LNCAP (cell line): ENCODE results near the gene CCL23.

Experiments
- TF ChIP-seq, protein P1 (sequence below): fragments of 450-650 bp; IDR thresholded peaks from 2 replicates; pipeline ENCODE4 v1.5.1; 2017; ENCODE audit warnings: mild to moderate bottlenecking

Gene CCL23

DNA sequence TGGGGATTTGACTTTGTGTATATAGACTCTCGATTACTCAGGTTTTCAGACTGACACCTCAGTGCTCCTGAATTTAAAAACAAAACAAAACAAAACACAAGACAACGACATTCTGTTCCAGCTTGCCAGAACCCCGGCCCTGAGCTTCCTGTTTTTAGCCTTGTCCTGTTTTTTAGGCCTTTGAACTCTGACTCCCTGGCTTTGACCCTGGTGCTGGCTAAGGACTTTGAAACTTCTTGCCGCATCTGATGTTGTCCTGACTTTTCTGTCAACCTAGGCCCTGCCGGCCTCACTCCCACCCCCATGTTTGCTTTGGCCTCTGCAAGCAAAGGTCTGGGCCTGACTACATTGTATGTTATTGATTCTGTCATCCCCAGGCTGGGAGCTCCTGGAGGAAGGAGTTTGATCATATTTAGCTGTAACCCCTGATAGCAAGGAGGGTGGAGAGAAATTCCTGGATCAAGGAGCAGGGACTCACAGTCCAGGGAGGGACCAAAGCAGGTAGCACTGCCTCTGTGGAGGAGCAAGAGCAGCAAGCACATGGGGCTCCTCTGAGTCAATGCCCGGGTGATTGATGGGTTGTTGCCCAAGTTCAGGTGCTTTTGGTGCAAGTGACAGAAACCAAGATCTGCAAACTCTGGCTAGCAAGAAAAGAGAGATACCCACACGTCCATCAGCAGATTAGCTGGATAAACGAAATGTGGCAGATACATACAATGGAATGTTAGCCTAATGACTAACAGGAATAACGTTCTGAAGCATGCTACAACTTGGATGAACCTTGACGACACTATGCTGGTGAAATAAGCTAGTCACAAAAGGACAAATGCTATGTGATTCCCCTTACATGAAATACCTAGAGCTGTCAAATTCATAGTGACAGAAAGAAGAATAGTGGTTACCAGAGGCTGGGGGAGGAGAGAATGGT, 44.2 kb downstream of the CCL23 start:
- TF ChIP-seq, protein P1, sequence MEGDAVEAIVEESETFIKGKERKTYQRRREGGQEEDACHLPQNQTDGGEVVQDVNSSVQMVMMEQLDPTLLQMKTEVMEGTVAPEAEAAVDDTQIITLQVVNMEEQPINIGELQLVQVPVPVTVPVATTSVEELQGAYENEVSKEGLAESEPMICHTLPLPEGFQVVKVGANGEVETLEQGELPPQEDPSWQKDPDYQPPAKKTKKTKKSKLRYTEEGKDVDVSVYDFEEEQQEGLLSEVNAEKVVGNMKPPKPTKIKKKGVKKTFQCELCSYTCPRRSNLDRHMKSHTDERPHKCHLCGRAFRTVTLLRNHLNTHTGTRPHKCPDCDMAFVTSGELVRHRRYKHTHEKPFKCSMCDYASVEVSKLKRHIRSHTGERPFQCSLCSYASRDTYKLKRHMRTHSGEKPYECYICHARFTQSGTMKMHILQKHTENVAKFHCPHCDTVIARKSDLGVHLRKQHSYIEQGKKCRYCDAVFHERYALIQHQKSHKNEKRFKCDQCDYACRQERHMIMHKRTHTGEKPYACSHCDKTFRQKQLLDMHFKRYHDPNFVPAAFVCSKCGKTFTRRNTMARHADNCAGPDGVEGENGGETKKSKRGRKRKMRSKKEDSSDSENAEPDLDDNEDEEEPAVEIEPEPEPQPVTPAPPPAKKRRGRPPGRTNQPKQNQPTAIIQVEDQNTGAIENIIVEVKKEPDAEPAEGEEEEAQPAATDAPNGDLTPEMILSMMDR: no peak

GRCh38 chr17:35972945-35973332, 44.8 kb downstream of the CCL23 start:
- TF ChIP-seq, protein P1: no peak

DNA sequence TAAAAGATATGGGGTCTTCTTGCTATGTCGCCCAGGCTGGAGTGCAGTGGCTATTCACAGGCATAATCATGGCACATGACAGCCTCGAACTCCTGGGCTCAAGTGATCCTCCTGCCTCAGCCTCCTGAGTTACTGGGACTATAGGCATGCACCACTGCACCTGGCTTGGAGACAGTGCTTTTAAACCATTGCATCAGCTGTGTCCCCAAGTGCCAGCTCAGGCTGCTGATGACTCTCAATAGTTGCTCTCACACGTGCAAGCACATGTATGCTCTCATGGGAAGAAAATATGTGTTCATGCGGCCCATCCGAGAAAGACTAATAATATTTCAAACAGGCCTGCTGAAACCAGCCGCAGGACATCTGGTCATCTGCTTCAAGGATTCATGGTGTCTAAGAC, 45.2 kb downstream of the CCL23 start:
- TF ChIP-seq, protein P1: no peak

DNA sequence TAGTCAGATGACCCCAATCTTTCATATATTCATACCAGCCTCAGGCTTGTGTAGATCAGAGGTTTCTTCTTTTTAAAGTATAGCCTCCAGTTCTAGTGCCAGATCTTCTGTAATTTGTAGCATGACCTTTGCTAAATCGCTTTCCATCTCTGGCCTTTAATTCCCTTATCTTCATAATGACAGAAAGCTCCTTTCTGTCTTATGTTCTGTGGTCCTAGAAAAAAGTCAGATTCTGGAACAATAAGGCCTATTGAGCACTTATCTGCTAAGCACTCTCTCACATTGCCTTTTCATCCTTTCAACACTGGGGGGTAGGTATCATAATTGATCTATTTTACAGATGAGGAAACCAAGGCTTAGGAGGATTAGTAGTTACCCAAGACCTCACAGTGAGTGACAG, 45.7 kb downstream of the CCL23 start:
- TF ChIP-seq, protein P1: no peak

DNA sequence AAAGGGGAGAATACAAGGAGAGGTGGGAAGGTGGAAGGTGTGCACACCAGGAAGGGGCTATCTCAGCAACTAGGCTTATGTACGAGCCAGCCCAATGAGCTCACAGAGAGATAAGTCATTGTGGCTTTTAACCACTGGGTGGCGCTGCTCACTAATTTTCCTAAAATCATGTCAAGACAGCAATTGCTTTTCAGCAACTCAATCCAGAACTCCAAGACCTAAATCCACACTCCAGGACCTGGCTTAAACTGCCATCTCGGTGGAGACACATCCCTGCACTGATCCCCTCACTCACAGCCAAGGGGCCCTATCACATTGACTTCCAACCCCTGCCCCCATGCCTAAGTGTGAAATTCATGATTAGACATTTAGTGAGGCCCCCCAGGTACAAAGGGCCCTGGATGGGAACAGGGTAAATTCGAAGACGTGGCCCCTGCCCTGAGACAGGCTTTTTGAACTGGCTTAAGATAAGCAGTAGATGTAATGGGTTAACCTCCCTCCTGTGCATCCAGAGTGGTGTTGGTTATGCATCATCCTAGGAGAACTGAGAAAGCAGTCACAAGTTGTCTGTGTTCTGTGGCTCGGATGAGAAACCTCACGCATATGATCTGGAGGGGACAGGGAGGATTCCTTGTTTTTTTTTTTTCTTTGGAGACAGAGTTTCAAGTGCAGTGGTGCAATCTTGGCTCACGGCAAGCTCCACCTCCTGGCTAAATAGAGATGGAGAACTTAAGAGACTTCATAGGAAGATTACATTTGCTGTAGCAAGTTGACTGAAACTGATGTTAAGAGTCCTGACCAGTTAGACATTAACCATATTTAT, 48.0 kb downstream of the CCL23 start:
- TF ChIP-seq, protein P1: peak; percentile 76

DNA sequence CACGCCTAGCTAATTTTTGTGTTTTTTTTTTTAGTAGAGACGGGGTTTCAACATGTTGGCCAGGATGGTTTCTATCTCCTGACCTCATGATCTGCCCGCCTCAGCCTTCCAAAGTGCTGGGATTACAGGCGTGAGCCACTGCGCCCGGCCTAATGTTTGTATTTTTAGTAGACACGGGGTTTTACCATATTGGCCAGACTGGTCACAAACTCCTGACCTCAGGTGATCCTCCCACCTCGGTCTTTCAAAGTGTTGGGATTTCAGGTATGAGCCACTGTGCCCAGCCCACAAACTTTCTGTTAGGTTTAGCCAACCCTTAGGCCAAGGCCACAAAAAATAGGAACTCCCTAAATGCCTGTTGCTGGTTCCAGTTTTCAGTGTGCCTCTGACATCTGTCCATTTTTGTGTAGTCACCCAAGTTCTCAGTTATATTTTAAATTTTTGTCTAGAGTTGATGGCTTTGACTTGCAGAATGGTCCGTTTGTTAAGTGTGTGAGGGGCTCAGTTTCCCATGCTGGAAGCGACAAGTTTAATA, 49.2 kb downstream of the CCL23 start:
- TF ChIP-seq, protein P1: no peak

DNA sequence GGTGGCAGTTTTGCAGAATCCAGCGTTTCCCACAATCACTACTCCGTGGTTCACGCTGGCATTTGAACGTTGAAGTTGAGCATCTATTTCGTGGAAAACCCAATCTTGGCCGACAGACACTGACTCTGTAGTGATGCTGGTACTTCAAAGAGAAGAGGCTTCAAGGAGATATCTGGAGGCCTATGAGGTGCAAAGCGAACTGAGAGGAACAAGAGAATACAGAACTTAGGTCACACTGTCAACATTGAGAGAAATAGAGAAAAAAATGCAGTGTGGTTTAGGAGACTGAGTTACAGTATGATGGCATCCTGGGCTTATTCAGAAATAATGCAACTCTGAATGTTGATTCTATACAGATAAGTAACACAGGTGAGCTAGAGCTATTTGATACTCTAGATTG, 52.5 kb downstream of the CCL23 start:
- TF ChIP-seq, protein P1: no peak
